ENCODE measurements around the gene GRIK4. TPM values are rescaled to one million over a fixed set of nuclear protein-coding genes. Genes with fewer than 3 reads are reported as not detected.

The GRIK4 gene
- total RNA-seq, 1 donor from 2014 or later: 2.2 TPM

DNA sequence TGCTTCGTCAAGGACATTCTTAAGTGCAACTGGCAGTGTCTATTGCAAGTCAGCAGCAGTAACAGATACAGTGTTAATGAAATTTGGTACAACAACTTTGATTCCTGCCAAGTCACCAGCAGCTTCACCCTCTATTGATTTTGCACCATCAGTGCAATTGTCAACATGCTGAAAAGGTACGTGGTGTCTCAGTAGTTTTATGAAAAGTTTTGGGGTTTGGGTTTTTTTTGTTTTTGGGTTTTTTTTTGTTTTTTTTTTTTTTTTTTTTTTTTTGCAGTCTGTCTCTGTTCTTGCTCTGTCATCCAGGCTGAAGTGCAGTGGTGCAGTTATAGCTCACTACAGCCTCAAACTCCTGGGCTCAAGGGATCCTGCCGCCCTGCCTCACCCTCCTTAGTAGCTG is 19.1 kb upstream of the GRIK4 start:
- Mint-ChIP-seq H3K4me1 (peaks cover 20% of the 10 kb centered on the region), H3K27me3 (ENCODE audit: low read depth) (no peaks in the 10 kb centered on the region), H3K4me3 (no peak overlapping the region), H3K9me3 (no peaks in the 10 kb centered on the region), H3K27ac (no peak overlapping the region), H3K36me3 (peaks cover 2% of the 10 kb centered on the region)
- DNase-seq (ENCODE audit: low spot score in 2 of 2, unreplicated experiment in 2 of 2): no peak
- TF ChIP-seq, protein P1, sequence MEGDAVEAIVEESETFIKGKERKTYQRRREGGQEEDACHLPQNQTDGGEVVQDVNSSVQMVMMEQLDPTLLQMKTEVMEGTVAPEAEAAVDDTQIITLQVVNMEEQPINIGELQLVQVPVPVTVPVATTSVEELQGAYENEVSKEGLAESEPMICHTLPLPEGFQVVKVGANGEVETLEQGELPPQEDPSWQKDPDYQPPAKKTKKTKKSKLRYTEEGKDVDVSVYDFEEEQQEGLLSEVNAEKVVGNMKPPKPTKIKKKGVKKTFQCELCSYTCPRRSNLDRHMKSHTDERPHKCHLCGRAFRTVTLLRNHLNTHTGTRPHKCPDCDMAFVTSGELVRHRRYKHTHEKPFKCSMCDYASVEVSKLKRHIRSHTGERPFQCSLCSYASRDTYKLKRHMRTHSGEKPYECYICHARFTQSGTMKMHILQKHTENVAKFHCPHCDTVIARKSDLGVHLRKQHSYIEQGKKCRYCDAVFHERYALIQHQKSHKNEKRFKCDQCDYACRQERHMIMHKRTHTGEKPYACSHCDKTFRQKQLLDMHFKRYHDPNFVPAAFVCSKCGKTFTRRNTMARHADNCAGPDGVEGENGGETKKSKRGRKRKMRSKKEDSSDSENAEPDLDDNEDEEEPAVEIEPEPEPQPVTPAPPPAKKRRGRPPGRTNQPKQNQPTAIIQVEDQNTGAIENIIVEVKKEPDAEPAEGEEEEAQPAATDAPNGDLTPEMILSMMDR (IDR thresholded peaks at IDR 0.05; ENCODE audit: unreplicated experiment): no peak

GRCh38 chr11:120494595-120494994 is 17.0 kb upstream of the GRIK4 start:
- peaks cover under 1% of the 10 kb centered on the region for H3K27me3 Mint-ChIP-seq (ENCODE audit: low read depth)

GRCh38 chr11:120499088-120499487 is 12.5 kb upstream of the GRIK4 start:
- peaks cover 19% of the 10 kb centered on the region for H3K27me3 Mint-ChIP-seq (ENCODE audit: low read depth)
- H3K36me3 Mint-ChIP-seq: no peaks in the 10 kb centered on the region
- peaks cover 23% of the 10 kb centered on the region for H3K4me1 Mint-ChIP-seq
- DNase-seq (ENCODE audit: low spot score in 2 of 2, unreplicated experiment in 2 of 2): no peak
- no peaks in the 10 kb centered on the region for H3K9me3 Mint-ChIP-seq
- H3K27ac Mint-ChIP-seq: no peak overlapping the region
- TF ChIP-seq, protein P1 (IDR thresholded peaks at IDR 0.05; ENCODE audit: unreplicated experiment): no peak
- no peak overlapping the region for H3K4me3 Mint-ChIP-seq

More at GRCh38 chr11:120494595-120494994, 17.0 kb upstream of the GRIK4 start:
- TF ChIP-seq, protein P1 (IDR thresholded peaks at IDR 0.05; ENCODE audit: unreplicated experiment): no peak
- Mint-ChIP-seq H3K36me3 (peaks cover 2% of the 10 kb centered on the region), H3K4me1 (peaks cover 23% of the 10 kb centered on the region), H3K4me3 (no peak overlapping the region), H3K27ac (no peak overlapping the region), H3K9me3 (no peaks in the 10 kb centered on the region)
- DNase-seq (ENCODE audit: low spot score in 2 of 2, unreplicated experiment in 2 of 2): no peak

- H3K4me1 Mint-ChIP-seq: peaks cover 17% of the 10 kb centered on the region
Observed at GRCh38 chr11:120499859-120500258, 11.7 kb upstream of the GRIK4 start.

GRCh38 chr11:120500414-120501071 is 11.0 kb upstream of the GRIK4 start:
- TF ChIP-seq, protein P1 (IDR thresholded peaks at IDR 0.05; ENCODE audit: unreplicated experiment): no peak
- Mint-ChIP-seq H3K36me3 (no peaks in the 10 kb centered on the region), H3K27ac (no peak overlapping the region), H3K9me3 (no peaks in the 10 kb centered on the region), H3K4me3 (no peak overlapping the region), H3K27me3 (ENCODE audit: low read depth) (peaks cover 30% of the 10 kb centered on the region), H3K4me1 (peaks cover 12% of the 10 kb centered on the region)
- no peak for DNase-seq (ENCODE audit: low spot score in 2 of 2, unreplicated experiment in 2 of 2)

More at GRCh38 chr11:120499859-120500258, 11.7 kb upstream of the GRIK4 start:
- Mint-ChIP-seq H3K4me3 (no peak overlapping the region), H3K27me3 (ENCODE audit: low read depth) (peaks cover 24% of the 10 kb centered on the region), H3K9me3 (no peaks in the 10 kb centered on the region), H3K27ac (no peak overlapping the region), H3K36me3 (no peaks in the 10 kb centered on the region)
- no peak for DNase-seq (ENCODE audit: low spot score in 2 of 2, unreplicated experiment in 2 of 2)
- TF ChIP-seq, protein P1 (IDR thresholded peaks at IDR 0.05; ENCODE audit: unreplicated experiment): no peak

Data from mesothelial cell of epicardium (in vitro differentiated cells).